GM12891 (cell line): Measurements from ENCODE around the gene AKAP10.

Source experiments
- PAX5 ChIP-seq: IDR thresholded peaks from 2 replicates; pipeline ENCODE4 v1.6.1; 2011; ENCODE audit warnings: low read length, moderate library complexity, mild to moderate bottlenecking; ENCODE audit not compliant: insufficient read depth, severe bottlenecking
- POLR2A ChIP-seq: IDR thresholded peaks from 2 replicates; pipeline ENCODE4 v1.6.1; 2011; ENCODE audit warnings: low read depth, low read length, control low read depth
- POLR2AphosphoS5 ChIP-seq: IDR thresholded peaks from 2 replicates; pipeline ENCODE4 v1.6.1; 2011; ENCODE audit warnings: low read depth, low read length, control low read depth
- POU2F2 ChIP-seq: IDR thresholded peaks from 2 replicates; pipeline ENCODE4 v1.6.1; 2011; ENCODE audit warnings: low read depth, mild to moderate bottlenecking, control low read depth, low read length, moderate library complexity
- SPI1 ChIP-seq: IDR thresholded peaks from 2 replicates; pipeline ENCODE4 v1.6.1; 2011; ENCODE audit warnings: low read depth, low read length, control low read depth
- TAF1 ChIP-seq: IDR thresholded peaks from 2 replicates; pipeline ENCODE4 v1.6.1; 2011; ENCODE audit warnings: low read depth, low read length, control low read depth

DNA sequence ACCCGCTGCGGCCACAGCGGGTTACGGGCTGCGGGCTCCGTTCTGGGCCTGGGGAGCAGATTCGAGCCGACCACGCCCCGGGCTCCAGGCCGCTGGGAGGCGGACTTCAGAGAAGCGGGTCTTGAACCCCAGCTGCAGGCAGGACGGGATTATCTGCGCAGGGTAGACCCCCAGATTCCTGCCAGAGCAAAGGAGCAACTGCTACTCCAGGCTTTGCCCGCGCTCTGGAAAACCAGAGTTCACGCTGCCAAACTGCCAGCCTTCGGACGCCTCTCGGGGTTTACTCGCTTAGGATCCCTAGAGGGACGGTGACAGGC is 109.6 kb downstream of the AKAP10 start:
- TF ChIP-seq POLR2AphosphoS5 (no peak), TAF1 (no peak), POLR2A (no peak), SPI1 (no peak), POU2F2 (no peak), PAX5 (no peak)
